OCI-M2 (cell line): ENCODE results near the gene EMC8.

Experiments used
- DNase-seq: peaks from one replicate; lab custom pipeline; 2025; ENCODE audit not compliant: unreplicated experiment; lab: John Stamatoyannopoulos, UW

EMC8 gene

GRCh38 chr16:85731179-85731578, 68.2 kb downstream of the EMC8 start:
- no peak for DNase-seq

GRCh38 chr16:85730186-85730465, 69.2 kb downstream of the EMC8 start:
- no peak for DNase-seq

- no peak for DNase-seq
These were observed 69.7 kb downstream of the EMC8 start for GRCh38 chr16:85729452-85730185.

- no peak for DNase-seq
These were observed 70.5 kb downstream of the EMC8 start for GRCh38 chr16:85728879-85729278.
